ENCODE measurements around the gene C3orf33.

GRCh38 chr3:155737844-155738460 lies 68.1 kb downstream of the C3orf33 start:
- TF ChIP-seq MAX (IDR thresholded peaks at IDR 0.05) = no peak
- no peak for TF ChIP-seq GABPA (IDR thresholded peaks at IDR 0.05 in 1 of 2, conservative IDR thresholded peaks at IDR 0.05 in 1 of 2)
- TF ChIP-seq CTCF (IDR thresholded peaks at IDR 0.05; ENCODE audit: low read depth, low read length, missing input control) = no peak
- no peak for TF ChIP-seq EGR1 (IDR thresholded peaks at IDR 0.05; ENCODE audit: low read depth in 2 of 2)
- no peak for TF ChIP-seq REST (IDR thresholded peaks at IDR 0.05)

Measured in liver (tissue), 3 donors.